AG04450 (cell line): ENCODE data around the gene RCBTB2. TPM values are rescaled to one million over a fixed set of nuclear protein-coding genes. Genes with fewer than 3 reads are reported as not detected.
"Not testable (repeated sequence)": the region's sequence is repeated elsewhere in the genome, so short reads cannot be mapped to it uniquely, and the experiment has no call there.

Source experiments
- CTCF ChIA-PET: fragments of 300-600, 350-600 bp; formaldehyde crosslinking; extraction: SDS; loops from one replicate; lab custom pipeline; 2022; ENCODE audit warnings: antibody characterized with exemption, inconsistent platforms; lab: Charles Lee
- POLR2A ChIA-PET: fragments of 350-600 bp; formaldehyde crosslinking; extraction: SDS; loops from one replicate; lab custom pipeline; 2021; ENCODE audit warnings: antibody characterized with exemption, inconsistent platforms; lab: Yijun Ruan, JAX
- DNase-seq: peaks from one replicate; pipeline ENCODE4 v3.0.0-alpha.2; 2011; ENCODE audit warnings: low read depth, low spot score
- H3K27ac ChIP-seq: one replicate; pipeline ENCODE4 v1.5.1; 2012; ENCODE audit warnings: low read depth, low read length, control low read depth
- H3K27me3 ChIP-seq: one replicate; pipeline ENCODE4 v1.6.0; 2012; ENCODE audit warnings: low read length; ENCODE audit not compliant: control insufficient read depth, insufficient read depth
- H3K4me3 ChIP-seq: 2 replicates; pipeline ENCODE4 v1.5.1; 2011; ENCODE audit warnings: mild to moderate bottlenecking, low read depth, low read length, control low read depth
- H3K9me3 ChIP-seq: 2 replicates; pipeline ENCODE4 v1.5.1; 2012; ENCODE audit warnings: low read length; ENCODE audit not compliant: control insufficient read depth, insufficient read depth
- polyA plus RNA-seq: library from polyadenylated mRNA; depleted of rRNA; stranded (reverse); fragments of >200 nt; gene quantifications from 2 replicates; pipeline ENCODE4 v1.2.3, GENCODE V29; 2011
- TF ChIP-seq, protein P1 (sequence below): IDR thresholded peaks from 2 replicates; pipeline ENCODE4 v1.5.1; 2011; ENCODE audit warnings: low read depth, low read length, control low read depth, inconsistent platforms

RCBTB2 gene
- polyA plus RNA-seq, 1 experiment, result 10.9 TPM

DNA sequence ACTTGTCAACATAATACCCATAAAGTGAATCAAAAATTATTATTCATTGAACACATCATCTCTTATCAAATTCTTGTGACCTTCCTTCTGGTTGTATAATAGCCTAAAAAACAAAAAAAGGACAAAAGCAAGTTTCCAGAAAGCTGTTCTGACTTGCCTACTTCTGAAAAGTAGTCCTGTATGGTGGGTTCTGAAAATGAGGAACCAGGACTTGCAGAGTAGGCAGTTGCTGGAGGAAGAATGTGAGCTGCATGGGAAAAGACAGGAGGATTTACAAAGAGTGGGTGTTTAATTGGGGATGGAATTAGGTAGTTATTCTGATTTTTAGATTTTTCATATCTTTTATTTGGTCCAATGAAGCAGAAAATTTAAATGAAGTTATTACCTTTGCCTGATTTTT is 56.7 kb downstream of the RCBTB2 start:
- DNase-seq, result no peak
- no peaks in the 10 kb centered on the region for H3K27me3 ChIP-seq
- H3K4me3 ChIP-seq, result no peak overlapping the region
- POLR2A ChIA-PET, result no interaction called here
- TF ChIP-seq, protein P1, sequence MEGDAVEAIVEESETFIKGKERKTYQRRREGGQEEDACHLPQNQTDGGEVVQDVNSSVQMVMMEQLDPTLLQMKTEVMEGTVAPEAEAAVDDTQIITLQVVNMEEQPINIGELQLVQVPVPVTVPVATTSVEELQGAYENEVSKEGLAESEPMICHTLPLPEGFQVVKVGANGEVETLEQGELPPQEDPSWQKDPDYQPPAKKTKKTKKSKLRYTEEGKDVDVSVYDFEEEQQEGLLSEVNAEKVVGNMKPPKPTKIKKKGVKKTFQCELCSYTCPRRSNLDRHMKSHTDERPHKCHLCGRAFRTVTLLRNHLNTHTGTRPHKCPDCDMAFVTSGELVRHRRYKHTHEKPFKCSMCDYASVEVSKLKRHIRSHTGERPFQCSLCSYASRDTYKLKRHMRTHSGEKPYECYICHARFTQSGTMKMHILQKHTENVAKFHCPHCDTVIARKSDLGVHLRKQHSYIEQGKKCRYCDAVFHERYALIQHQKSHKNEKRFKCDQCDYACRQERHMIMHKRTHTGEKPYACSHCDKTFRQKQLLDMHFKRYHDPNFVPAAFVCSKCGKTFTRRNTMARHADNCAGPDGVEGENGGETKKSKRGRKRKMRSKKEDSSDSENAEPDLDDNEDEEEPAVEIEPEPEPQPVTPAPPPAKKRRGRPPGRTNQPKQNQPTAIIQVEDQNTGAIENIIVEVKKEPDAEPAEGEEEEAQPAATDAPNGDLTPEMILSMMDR, result no peak
- CTCF ChIA-PET, result no interaction called here
- H3K27ac ChIP-seq, result no peak overlapping the region
- H3K9me3 ChIP-seq, result no peaks in the 10 kb centered on the region

DNA sequence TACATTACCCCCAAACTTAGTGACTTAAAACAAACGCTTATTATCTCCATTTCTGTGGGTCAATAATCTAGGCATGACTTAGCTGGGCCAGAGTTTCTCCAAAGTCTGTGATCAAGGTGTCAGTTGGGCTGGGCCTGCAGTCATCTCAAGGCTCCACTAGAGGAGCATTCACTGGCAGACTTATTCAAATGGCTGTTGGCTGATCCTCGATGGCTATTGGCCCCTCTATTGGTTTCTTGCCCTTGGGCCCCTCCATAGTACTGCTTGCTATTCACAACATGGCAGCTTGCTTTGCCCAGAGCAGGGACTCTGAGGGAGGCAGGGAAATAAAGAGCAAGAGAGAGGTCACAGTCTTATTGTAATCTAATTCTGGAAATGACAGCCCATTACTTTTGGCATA is 57.6 kb downstream of the RCBTB2 start:
- H3K27me3 ChIP-seq, result no peaks in the 10 kb centered on the region
- TF ChIP-seq, protein P1, result no peak
- CTCF ChIA-PET, result no interaction called here
- H3K27ac ChIP-seq, result no peak overlapping the region
- H3K4me3 ChIP-seq, result no peak overlapping the region
- DNase-seq, result no peak
- no peaks in the 10 kb centered on the region for H3K9me3 ChIP-seq
- POLR2A ChIA-PET, result no interaction called here

DNA sequence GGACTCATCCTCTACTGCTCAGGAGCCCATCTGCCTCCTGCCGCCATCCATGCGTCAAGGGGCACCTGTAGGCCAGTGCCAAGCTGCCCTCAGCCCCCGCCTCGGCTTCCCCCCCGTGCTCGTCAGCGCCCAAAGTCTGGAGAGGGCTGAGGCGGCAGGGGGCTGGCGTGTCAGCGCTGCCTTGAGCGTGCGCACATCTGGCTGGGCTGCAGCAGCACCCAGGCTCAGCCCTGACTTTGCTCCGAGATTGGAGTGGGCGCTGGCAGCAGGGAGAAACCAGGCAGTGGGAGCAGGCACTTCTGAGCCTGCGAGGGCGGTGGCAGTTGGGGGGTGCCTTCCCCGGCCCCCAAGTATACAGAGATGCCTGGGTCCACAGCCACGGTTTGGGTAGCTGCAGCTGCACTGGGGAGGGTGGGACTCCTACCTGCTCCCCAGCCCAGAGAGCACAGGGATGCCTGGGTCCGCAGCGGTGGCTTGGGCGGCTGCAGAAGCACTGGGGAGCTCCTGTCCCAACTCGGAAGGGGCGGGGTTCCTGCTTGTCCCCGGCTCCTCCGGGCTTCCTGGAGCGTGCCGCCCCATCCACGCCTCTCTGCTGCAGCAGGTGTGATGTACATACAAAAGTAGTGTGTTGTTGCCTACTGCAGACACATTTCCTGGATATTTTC is 75.2 kb downstream of the RCBTB2 start:
- ChIA-PET CTCF (no interaction called here), POLR2A (no interaction called here)
- H3K27ac ChIP-seq, result no peak overlapping the region
- TF ChIP-seq, protein P1, result no peak
- no peaks in the 10 kb centered on the region; the same call in 1 of the 2 replicates for H3K9me3 ChIP-seq
- no peak overlapping the region for H3K4me3 ChIP-seq
- no peak for DNase-seq
- no peaks in the 10 kb centered on the region for H3K27me3 ChIP-seq

DNA sequence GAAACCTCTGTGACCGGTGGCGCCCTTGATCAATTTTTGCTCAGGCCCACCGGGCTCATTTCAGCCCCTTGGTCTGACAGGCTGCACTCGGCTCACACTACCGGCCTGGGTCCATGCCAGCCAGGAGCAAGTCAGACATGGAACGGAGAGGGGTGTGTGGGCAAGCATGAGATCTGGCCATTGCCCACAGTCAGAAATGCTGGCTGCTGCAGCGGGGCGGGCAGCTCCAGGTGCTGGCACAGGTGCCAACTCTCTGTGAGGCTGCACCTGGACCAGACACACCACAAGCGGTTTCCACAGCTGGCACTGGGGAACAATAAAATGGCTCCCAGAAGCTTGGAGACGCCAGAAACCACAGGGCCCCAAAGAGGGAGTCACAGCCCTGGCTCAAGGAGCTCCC is 76.3 kb downstream of the RCBTB2 start:
- no peak for DNase-seq
- TF ChIP-seq, protein P1, result no peak
- CTCF ChIA-PET, result no interaction called here
- no peak overlapping the region for H3K27ac ChIP-seq
- H3K4me3 ChIP-seq, result no peak overlapping the region
- H3K9me3 ChIP-seq, result no peaks in the 10 kb centered on the region; the same call in 1 of the 2 replicates
- no peaks in the 10 kb centered on the region for H3K27me3 ChIP-seq
- POLR2A ChIA-PET, result no interaction called here

DNA sequence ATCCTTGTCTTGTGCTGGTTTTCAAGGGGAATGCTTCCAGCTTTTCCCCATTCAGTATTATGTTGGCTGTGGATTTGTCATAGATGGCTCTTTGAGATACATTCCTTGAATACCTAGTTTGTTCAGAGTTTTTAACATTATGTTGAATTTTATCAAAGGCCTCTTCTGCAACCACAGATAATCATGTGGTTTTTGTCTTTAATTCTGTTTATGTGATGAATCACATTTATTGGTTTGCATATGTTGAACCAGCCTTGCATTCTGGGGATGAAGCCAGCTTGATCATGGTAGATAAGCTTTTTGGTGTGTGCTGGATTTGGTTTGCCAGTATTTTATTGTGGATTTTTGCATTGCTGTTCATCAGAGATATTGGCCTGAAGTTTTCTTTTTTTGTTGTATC is 81.7 kb downstream of the RCBTB2 start:
- not testable (repeated sequence) for DNase-seq, H3K27ac ChIP-seq, H3K4me3 ChIP-seq, H3K27me3 ChIP-seq, H3K9me3 ChIP-seq
- ChIA-PET POLR2A (interaction anchor here (0.8 kb wide), 1 partner anchor 29 kb away, joined by 4 read pairs; no protein-coding TSS in a partner anchor), CTCF (interaction anchor here (0.6 kb wide), 1 partner anchor 129 kb away, joined by 3 read pairs; no protein-coding TSS in a partner anchor)
